HuH-7.5 (cell line): ENCODE data around the gene CISD3.

Experiments
- DNase-seq: peaks from one replicate; pipeline ENCODE4 v3.0.0; 2011; ENCODE audit warnings: low spot score

The CISD3 gene

DNA sequence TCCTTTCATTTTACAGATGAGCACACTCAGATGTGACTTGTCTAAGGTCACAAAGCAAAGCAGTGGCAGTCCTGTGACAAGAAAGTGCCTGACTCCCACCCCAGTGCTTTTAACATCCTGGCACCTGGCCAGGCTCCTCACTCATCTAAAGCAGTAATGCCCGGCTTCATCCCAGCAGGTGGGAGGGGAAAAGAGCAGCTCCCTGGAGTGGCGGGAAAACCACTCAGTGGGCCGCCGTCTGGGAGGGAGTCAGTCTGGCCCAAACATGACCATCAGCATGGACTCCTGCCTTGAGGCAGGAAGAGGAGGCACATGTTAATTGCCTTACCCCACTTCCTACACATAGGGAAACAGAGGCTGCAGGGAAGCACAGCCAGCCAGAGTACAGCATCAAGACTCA is 15.4 kb downstream of the CISD3 start:
- DNase-seq = no peak

DNA sequence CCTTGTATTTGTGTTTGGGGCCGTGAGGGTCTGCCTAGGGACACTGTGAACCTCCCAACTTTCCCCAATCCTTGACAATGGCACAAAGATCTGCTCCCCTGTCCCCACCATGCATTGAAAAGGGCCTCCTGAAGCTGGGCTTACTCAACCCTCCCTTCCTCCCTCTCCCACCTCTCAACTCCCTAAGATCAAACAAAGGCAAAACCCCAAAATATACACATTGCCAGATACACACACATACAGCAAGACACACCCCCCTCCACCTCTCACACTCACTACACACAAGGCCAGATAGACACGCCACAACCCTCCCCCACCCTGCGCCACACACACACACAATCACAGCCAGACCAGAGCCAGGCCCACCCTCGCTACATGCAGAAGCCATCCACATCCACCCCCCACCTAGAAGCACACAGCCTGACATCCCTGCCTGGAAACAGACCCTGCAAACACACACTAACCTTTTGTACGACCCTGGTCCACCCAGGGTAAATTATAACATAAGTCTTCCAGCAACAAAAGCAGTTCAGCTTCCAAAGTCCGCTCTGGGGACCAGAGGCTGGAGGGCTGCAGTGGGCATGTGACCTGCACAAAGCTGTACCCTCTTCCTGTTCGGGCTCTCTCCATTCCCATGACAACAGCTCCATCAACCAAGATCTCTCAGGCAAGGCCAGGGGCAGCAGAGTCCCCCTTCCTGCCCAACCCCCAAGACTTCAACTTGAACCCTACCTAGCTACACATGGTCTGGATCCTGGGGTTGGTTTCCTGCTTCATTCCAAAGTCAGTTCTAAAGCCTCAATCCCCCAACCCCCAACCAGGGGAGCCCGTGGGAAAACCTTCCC is 16.1 kb downstream of the CISD3 start:
- no peak for DNase-seq

DNA sequence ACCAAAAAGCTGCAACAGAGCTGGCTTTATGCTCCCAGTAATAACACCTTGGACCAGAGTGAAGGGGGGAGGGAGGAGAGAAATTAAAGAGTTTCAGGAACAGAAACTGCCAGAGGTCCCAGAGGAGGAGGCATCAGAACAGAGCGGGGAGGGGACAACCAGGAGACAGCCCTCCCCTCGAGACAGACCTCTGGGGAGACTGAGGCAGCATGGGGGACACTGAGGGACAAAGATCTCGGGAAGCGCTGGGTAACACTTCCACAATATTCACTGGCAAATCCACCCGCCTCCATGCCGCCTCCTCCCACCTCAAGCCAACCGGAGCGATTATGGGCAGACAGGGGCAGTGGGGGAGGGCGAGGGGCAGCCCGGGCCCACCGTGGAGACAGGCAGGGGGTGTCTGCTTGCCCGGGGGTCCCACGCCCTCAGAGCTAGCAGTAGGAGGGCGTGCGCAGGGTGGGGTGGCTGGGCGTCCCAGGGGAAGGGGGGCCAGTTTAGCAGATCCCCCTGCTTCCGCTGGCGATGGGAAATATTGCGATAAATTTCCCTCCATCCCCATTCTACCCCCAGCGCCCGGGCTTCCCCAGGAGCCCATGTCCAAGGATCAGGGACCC is 16.8 kb downstream of the CISD3 start:
- DNase-seq = no peak

DNA sequence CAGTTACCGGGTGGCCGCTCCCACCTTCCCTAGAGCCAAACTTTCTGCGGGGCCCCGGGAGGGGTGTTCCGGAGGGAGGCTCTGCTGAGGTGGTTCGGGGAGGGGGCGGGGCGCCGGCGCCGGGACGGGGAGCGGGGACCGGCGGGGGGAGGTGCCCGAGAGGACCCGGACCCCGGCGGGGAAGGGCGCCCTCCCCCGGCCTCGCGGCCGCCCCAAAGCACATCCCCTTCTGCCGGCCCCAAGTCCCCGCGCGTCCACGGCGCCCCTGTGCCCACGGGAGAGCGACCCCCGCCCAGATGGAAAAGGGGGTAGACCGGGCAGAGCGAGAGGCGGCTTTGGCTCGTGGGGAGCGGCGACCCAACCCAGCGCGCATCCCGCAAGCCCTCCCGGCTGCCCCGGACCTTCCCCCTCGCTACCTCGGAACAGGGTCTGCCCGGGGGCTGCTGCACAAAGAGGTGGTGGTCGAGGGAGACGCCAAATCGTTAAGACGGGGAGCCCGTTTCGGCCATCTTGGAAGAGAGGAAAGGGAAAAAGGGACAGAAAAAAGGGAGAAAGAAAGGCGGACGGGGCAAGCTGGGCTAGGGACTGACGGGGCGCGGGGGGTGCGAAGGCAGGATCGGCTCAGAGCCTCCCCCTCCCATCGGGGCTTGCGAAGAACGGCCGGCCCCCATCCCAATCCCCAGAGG is 17.5 kb downstream of the CISD3 start:
- no peak for DNase-seq

DNA sequence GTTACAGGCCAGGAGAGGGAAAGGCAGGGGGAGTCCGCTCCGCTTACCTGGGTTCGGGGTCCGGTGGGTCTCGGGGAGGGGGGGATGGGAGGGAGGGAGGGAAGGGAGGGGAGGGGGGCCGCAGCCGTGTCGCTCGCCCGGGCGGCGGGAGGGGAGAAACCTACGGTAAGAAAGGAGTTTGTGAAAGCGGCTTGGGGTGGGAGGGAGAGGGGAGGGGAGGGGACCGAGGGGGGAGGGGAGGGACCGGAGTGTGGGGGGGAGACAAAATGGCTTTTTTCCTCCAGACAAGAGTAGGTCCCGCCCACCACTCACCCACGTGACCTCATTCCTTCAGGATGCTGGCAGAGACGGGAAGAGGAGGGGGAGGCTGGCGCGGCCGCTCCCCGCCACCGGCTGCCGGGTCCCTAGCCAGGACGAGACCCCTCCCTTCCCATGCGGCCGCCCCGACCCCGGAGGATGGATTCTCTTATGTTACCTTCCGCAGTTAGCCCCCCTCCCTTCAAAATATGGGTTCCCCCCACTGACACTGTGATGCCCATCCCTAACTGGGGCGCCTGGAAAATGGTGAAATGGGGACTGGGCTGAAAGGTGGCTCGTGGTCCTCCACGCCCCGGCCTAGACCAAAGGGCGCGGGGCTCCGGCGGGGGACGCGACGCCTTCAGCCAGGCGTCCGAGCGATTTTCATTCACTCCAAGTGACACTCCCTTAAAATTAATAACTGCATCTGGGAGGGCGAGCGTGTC is 18.2 kb downstream of the CISD3 start, which contains the start of gene PCGF2:
TSS of gene PCGF2 (minus strand) at position 188 of the 743 bp plus-strand sequence. CDS start 7,934 bp downstream, outside the sequence.
- peak; percentile 62 for DNase-seq

DNA sequence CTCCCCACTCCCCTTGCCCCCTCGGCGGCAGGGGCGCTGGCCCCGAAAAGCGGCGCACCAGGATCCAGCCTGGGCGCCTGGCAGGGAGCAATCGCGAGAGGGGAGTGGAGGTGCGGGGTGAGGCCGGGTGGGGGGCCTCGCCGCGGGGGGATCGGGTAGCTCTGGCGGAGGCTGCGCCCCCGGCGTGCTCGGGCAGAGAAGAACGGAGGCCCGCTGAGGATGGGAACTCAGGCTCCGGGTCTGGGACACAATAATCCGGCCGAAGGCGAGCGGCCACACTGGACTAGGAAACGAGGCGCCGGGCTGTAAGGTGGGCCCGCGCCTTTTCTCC is 18.7 kb downstream of the CISD3 start:
- DNase-seq = no peak

DNA sequence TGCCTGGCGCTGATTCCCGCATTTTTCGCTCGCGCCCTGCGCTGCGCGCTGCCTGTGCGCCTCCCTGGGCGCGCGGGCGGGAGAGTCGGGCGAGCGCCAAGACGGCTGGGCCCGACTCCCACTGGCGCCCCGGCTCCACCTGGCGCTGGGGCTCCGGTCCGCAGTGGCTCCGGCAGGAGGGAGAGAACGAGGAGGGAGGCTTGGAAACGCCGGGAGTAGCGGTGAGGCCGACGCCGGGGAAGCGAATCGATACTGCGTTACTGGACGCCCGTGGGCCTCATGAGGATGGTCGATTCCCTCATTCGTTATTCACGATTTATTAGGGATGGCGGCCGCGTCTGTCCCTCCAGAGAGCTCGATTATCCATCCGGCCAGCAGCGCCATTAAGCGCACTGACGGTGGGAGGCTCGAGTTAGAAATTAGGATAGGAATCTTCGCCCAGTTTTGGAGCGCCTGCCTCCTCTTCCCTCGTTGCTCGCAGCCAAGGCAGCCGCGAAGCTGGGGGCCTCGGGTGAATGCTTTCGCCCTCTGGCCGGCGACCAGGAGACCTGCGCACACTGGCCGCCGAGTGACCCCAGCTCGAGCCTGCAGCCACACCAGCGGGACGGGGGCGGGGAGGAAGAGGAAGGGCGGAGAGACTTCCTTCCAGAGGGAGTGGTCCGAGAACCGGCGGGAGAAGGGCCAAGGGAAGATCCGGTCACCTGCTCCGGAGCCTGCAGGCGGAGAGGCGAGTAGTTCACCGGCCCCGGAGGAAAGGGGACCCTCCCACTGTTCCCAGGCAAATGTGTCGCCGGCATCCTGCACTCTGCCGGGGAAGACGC is 19.3 kb downstream of the CISD3 start:
- peak; percentile 50 for DNase-seq

DNA sequence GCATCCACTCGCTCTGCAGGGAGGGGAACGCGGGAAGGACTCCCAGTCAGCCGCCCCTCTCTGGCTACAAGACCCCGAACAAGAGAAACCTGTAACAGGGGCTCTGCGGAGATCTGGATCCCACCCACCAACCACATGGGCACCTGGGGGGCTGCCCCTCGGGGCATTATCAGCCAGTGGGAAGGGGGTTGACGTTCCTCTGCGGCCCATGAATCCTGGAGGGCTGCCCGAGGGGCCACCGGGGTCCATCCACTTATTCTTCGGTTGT is 19.8 kb downstream of the CISD3 start:
- no peak for DNase-seq

DNA sequence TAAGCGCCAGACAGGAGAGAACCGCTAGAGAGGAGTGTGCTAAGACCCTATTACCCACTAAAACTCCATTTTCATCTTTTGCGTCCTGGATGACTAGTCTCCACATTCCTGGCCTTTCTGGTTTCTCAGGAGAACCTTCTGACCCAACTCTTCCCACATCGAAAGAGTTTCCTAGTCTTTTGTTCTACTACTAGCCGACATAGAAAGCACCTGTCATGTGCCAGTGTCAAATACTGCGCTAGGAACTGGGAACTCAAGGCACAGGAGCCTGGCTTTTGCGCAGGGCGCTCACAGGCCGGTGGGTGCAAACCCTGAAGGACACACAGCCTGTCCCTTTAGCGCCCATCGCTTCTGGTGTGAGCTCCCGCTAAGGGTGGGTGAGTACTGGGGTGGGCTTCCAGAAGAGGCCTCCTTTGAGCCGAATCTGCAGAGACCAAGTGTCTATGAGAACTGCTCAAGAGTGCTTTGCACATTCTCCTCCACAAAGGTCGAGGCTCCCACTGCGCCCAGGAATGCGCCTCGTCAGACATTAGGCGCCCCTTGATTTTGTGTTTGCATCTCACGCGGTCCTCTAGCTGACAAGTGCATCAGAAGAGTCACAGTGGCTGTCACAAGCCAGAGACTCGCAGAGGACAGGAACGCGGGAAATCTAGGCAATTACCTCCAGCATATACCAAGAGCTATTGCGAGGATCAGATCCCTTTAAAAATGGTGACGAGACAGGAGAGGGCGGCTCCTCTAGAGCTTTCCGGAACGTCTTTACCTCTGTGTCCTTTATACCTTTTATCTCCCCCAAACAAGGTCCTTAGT is 20.4 kb downstream of the CISD3 start:
- DNase-seq = no peak

DNA sequence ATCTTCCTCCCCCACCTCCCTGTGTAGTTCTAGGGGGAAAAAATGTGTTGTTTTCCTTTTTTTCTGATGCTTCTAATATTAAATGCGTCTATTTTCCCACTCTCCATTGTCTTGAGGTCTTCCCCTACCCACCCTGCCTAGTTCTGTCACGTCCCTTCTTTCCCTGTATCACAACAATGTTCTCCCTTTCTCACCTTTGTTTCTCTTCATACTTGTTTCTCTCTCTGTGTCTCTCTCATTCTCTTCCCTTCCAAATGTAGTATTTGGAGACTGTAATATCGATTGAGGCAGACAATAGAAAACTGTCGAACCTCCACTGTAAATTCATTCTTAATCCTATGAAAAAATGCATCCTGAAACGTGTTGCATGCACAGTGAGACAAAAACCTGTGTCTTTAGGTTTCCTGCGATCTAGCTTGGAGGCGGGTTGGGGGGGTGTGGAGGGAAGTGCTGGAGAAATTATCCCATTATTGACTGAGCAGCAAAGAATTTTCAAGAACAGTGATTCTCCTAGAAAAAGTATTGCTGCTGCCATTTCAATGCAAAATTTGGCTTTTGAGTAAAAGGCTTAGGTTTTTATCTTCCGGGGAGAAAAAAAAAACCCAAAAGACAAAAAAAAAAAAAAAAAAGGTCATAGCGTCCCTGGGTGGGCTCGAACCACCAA is 21.1 kb downstream of the CISD3 start:
- DNase-seq = no peak

DNA sequence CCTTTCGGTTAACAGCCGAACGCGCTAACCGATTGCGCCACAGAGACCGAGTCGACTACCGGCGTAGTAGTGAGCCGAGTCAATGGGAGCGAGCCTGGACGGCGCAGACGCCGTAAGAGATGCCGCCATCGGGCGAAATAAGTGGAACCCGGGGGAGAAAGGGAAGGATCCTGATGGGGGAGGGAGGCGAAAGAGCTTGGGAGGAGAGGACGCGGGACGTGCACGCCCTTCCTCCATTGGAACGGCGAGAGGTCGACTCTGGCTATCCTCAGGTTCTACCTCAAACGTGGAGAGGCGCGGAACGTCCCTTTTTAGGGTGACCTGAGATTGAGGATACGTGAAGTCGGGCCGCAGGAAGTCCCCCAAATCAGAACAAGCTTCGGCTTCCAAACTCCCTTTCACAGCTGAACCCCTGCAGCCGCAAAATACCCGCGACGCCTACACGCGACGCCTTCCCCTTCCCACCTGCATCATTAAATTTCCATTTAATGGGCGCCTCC is 21.7 kb downstream of the CISD3 start:
- no peak for DNase-seq

DNA sequence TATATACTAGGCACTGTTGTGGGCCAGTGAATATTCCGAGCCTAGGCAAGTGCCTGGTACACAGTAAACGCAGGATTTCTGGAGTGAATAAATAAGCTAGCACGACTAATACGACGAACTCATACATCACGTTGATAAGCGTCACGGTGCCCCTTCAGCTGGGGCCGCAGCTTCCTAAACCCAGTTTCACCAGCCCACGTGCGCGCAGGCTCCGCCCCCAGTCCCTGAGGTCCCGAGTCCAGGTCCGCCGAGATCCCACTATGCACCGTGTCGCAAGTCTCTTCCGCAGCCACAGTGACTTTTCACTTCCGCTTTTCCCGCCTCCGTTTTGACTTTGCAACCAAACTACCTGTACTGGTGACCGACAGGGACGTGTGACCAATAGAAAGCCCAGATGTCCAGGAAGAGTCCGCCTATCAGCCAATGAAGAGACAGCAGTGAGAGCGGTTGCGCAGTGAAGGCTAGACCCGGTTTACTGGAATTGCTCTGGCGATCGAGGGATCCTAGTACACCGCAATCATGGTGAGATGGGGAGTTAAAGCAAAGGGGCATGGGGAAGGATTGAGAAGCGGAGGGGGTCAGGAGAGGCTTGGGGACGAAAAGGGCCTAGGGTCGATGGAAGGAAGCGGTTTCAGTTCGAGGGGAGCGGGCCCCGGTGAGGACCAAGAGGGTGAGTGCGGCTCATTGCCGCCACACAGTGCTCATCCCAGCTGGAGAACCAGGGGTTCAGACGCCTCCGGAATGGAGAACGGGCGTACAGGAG is 22.3 kb downstream of the CISD3 start, which contains the start of gene PSMB3:
TSS of gene PSMB3 (plus strand) at position 434 of the 763 bp plus-strand sequence. CDS start at position 520, 86 bp downstream.
- peak; percentile 82 for DNase-seq

DNA sequence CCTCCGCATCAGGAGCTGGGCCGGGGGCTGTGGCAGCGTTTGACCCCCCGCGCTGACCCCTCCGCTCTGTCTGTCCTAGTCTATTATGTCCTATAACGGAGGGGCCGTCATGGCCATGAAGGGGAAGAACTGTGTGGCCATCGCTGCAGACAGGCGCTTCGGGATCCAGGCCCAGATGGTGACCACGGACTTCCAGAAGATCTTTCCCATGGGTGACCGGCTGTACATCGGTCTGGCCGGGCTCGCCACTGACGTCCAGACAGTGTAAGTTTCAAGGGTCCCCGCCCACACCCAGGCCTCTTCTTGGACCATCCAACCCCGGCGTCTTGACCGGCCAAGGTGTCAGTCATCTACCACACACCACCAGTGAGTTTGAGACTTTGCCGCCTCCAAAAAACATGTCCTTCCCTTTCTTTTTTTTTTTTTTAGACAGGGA is 22.9 kb downstream of the CISD3 start:
- DNase-seq = no peak

DNA sequence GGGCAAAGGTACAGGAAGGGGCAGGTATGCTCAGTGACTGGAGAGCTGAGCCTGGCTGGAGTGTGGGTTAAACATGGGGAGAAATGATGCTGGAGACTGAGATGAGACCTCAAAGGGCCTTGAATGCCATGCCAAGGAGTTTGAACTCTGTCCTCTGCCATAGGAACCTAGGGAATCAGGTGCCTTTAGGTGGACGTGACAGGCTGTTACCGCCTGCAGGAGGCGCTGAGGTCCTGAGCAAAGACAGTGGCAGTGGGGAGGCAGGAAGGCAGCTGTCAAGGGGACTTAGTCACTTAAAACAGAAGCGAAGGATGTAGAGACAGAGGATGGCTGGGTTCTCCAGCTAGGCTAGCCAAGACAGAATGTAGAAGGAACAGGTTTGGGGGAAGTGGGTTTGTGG is 31.5 kb downstream of the CISD3 start:
- DNase-seq = no peak

DNA sequence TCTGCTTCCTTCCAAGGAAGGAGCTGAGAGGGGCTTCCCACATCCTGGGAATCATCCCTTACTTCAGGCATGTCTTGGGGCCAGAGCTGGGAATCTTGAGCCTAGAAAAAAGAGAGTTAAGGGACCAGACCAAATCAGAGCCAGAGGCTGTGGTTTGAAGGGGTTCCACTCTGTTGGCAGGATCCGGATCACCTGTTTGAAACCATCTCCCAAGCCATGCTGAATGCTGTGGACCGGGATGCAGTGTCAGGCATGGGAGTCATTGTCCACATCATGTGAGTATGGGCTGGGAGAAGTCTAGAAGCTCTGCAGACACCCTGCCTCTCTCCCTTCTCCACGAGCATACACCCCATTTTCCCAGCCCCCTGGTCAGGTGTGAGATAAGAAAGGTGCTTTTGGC is 32.1 kb downstream of the CISD3 start:
- DNase-seq = no peak

DNA sequence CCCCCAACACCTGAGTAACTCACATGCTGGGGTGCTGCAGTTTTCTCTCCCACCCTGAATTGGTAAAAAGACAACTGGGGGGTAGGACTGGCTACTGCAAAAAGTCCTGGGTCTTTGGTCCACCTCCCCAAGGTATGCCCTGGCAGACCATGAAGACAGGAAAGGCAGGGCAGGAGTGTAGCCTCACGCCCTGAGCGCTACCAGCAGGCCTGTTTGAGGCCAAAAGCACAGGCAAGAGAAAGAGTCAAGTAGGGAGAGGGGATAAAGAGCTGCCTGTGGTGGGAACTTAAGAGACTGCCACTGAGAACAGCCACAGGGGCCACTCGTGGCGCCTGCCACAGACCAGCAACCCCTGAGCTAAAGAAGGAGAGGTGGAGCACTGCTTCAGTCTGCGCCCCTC is 36.2 kb downstream of the CISD3 start:
- no peak for DNase-seq

DNA sequence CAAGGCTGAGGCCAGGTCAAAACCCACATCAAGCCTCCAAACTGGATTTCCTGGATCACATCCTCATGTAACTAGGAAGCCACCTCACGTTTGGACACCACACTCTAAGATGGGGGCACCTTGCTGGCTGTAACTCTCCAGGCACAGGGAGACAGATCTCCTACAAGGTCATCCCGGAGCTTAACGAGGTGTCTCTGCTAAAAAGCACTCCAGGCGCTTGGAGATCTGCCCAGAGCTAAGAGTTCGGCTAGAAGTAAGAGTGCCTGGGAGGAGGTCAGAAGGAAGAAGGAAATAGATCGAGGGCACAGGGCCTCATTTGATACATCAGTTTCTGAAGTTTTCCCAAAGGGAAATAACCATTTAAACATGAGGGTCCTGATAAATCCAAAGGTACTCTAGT is 38.3 kb downstream of the CISD3 start:
- no peak for DNase-seq

DNA sequence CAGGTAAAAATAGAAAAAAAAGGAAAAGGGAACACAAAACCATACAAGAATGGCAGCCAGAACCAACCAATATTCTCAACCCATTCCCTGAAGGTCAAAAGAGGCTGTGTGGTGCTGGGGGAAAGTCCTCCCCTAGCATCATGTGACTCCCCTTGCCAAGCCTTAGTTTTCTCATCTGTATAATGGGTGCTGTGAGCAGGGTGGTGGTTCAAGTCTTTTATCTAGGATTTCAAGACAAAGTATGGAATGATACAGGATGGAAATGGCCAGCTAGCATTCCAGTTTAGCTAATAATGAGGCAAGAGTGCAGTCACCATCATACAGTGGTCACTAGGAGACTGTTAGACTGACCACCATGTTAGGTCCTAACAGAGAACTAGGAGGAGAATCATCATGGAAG is 43.1 kb downstream of the CISD3 start:
- no peak for DNase-seq

DNA sequence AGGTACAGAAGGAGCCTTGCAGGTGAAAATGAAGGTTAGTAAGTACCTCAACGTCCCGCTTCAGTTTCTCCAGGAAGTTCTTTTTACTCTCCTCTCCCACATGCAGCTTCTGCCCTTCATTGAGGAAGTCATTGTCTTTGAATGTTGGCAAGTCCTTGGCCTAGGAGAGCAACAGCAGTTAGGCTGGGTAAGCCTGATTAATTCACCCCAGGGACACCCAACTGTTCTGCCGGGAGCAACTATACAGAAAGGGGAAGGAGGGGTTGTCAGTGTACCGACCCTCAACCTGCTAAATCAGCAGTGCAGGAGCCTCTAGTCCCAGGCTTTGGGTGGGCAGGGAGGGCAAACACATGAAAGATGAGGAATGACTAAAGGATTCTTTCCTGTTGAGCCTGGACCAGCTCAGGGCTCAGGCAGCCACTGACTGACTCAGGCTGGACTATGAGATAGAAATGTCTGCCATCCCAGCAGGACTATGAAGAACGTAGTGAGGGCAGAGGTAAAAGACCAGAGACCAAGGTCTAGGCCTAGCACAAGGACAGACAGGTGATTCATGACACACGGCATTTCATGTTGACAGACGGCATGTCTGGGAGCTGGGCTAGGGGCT is 47.6 kb downstream of the CISD3 start:
- no peak for DNase-seq
